HCT116 (cell line): ENCODE measurements around the gene KRT74.

ENCODE experiments used
- POLR2AphosphoS5 ChIP-seq: IDR thresholded peaks from 2 replicates; pipeline ENCODE4 v1.6.1; 2011; ENCODE audit warnings: mild to moderate bottlenecking, low read depth, low read length, moderate library complexity
- SP1 ChIP-seq: IDR thresholded peaks from 2 replicates; pipeline ENCODE4 v1.6.1; 2012; ENCODE audit warnings: low read depth
- TCF7L2 ChIP-seq: IDR thresholded peaks from 2 replicates; pipeline ENCODE4 v1.7.0; 2011; ENCODE audit warnings: borderline replicate concordance, inconsistent platforms; ENCODE audit not compliant: insufficient read depth, insufficient read length; ENCODE audit errors: extremely low read depth
- YY1 ChIP-seq: IDR thresholded peaks from 2 replicates; pipeline ENCODE4 v1.6.1; 2011; ENCODE audit warnings: low read length, low read depth, moderate library complexity, mild to moderate bottlenecking; ENCODE audit not compliant: insufficient replicate concordance; ENCODE audit errors: extremely low read depth
- TF ChIP-seq, protein P1 (sequence below), 3 experiments: fragments of 200-600 bp in 1 of 3; sonication (generic) in 1 of 3; IDR thresholded peaks in 2 of 3; conservative IDR thresholded peaks in 1 of 3; 2 replicates each; pipeline ENCODE4 v1.5.1; 2012 to 2017; ENCODE audit warnings: low read depth in 2 of 3, low read length in 2 of 3, antibody characterized with exemption in 1 of 3, borderline replicate concordance in 1 of 3, control low read depth in 1 of 3, mild to moderate bottlenecking in 1 of 3, mixed read lengths in 1 of 3, mixed run types in 1 of 3, moderate library complexity in 1 of 3; ENCODE audit not compliant: insufficient read depth in 1 of 3

DNA sequence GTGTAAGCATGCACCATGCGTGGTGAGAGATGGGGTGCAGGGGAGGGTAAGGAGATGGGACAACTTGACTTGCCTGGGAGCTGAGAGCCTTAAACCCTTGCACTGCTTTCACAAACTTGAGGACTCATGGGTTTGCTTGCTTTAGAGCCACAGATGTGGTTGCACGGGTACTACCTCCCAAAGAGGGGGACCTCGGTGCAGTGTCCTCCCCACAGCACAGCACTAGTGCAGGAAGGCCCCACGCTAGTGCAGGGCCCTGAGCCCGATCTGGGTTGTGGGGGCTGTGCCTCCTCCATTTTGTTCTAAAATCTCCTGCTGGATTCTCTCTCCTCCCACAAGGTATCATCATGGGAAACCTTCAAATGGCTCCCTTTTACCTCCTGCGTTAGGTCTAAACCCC lies 16.4 kb upstream of the KRT74 start:
- TF ChIP-seq TCF7L2 (no peak), SP1 (no peak), POLR2AphosphoS5 (no peak), YY1 (no peak)
- TF ChIP-seq, protein P1, sequence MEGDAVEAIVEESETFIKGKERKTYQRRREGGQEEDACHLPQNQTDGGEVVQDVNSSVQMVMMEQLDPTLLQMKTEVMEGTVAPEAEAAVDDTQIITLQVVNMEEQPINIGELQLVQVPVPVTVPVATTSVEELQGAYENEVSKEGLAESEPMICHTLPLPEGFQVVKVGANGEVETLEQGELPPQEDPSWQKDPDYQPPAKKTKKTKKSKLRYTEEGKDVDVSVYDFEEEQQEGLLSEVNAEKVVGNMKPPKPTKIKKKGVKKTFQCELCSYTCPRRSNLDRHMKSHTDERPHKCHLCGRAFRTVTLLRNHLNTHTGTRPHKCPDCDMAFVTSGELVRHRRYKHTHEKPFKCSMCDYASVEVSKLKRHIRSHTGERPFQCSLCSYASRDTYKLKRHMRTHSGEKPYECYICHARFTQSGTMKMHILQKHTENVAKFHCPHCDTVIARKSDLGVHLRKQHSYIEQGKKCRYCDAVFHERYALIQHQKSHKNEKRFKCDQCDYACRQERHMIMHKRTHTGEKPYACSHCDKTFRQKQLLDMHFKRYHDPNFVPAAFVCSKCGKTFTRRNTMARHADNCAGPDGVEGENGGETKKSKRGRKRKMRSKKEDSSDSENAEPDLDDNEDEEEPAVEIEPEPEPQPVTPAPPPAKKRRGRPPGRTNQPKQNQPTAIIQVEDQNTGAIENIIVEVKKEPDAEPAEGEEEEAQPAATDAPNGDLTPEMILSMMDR (IDR thresholded peaks at IDR 0.05 in 2 of 3, conservative IDR thresholded peaks at IDR 0.05 in 1 of 3; ENCODE audit: borderline replicate concordance in 1 of 3, insufficient read depth in 1 of 3, low read depth in 2 of 3, low read length in 2 of 3), result no peak
